ENCODE measurements around the gene NHSL1. TPM values are rescaled to one million over a fixed set of nuclear protein-coding genes. Genes with fewer than 3 reads are reported as not detected.

Gene NHSL1
- polyA plus RNA-seq, 3 donors, result 0.06 to 2.8 (median 0.51) TPM

DNA sequence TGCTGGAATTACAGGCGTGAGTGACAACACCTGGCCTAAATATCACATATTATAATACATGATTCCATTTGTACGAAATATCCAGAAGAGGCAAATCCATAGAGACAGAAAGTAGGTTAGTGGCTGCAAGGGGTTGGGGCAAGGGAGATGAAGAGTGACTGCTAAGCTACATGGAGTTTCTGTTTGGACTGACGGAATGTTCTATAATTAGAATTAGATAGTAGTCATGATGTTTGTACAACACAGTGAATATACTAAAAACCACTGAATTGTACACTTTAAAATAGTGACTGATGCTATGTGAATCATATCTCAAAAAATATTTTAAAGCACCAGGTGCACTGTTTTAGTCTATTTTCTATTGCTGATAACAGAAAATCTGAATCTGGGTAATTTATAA lies 99.0 kb downstream of the NHSL1 start:
- peaks cover 0 to 2% (median 0%) of the 10 kb centered on the region in 3 donors for H3K27me3 Mint-ChIP-seq (ENCODE audit: low read depth in 3 of 3)
- Histone ChIP-seq H3K4me1 (ENCODE audit: control insufficient read depth in 1 of 2, insufficient read depth in 2 of 2, low read length in 2 of 2) (peaks cover 14 to 19% of the 10 kb centered on the region in 2 donors), H3K27ac (ENCODE audit: low read depth in 1 of 2, low read length in 2 of 2) (no peak overlapping the region), H3K36me3 (replicated peaks in 1 of 2; ENCODE audit: control insufficient read depth in 1 of 2, insufficient read depth in 2 of 2, low read length in 2 of 2) (no peaks in the 10 kb centered on the region), H4K20me1 (ENCODE audit: insufficient read depth, low read length) (no peaks in the 10 kb centered on the region), H3K79me2 (ENCODE audit: insufficient read depth, low read length) (peaks cover 25% of the 10 kb centered on the region), H2AFZ (ENCODE audit: insufficient read depth, low read depth, low read length, poor library complexity, severe bottlenecking) (no peak overlapping the region), H3K27me3 (ENCODE audit: control insufficient read depth in 2 of 2, insufficient read depth in 2 of 2, low read length in 2 of 2) (no peaks in the 10 kb centered on the region), H3K9ac (ENCODE audit: insufficient read depth, low read length, poor library complexity, severe bottlenecking) (no peak overlapping the region), H3K4me2 (replicated peaks; ENCODE audit: extremely low read depth, low read length, poor library complexity, severe bottlenecking) (no peak overlapping the region), H3K4me3 (replicated peaks in 1 of 3; ENCODE audit: low read depth in 2 of 3, low read length in 3 of 3) (no peak overlapping the region), H3K9me3 (replicated peaks in 1 of 2; ENCODE audit: control insufficient read depth in 1 of 2, insufficient read depth in 1 of 2, low read length in 2 of 2) (no peaks in the 10 kb centered on the region)
- H3K9me3 Mint-ChIP-seq, result peaks cover 0 to 6% (median 3%) of the 10 kb centered on the region in 7 donors
- no CpG with 5 or more reads among the region's 3 CpGs for WGBS (ENCODE audit: insufficient coverage)
- DNase-seq, result no peak
- no peak overlapping the region for H3K4me3 Mint-ChIP-seq
- H3K27ac Mint-ChIP-seq, result no peak overlapping the region
- TF ChIP-seq, protein P1, sequence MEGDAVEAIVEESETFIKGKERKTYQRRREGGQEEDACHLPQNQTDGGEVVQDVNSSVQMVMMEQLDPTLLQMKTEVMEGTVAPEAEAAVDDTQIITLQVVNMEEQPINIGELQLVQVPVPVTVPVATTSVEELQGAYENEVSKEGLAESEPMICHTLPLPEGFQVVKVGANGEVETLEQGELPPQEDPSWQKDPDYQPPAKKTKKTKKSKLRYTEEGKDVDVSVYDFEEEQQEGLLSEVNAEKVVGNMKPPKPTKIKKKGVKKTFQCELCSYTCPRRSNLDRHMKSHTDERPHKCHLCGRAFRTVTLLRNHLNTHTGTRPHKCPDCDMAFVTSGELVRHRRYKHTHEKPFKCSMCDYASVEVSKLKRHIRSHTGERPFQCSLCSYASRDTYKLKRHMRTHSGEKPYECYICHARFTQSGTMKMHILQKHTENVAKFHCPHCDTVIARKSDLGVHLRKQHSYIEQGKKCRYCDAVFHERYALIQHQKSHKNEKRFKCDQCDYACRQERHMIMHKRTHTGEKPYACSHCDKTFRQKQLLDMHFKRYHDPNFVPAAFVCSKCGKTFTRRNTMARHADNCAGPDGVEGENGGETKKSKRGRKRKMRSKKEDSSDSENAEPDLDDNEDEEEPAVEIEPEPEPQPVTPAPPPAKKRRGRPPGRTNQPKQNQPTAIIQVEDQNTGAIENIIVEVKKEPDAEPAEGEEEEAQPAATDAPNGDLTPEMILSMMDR (IDR thresholded peaks at IDR 0.05), result no peak
- intact Hi-C loops (cut with micrococcal nuclease), result loop anchor here in 1 of 2 donors (10.0 kb wide), 1 partner anchor 374 kb away; the partner anchor contains the start of gene CCDC28A
- peaks cover 1 to 3% of the 10 kb centered on the region in 2 donors for H3K36me3 Mint-ChIP-seq
- H3K4me1 Mint-ChIP-seq, result peaks cover 12% of the 10 kb centered on the region

DNA sequence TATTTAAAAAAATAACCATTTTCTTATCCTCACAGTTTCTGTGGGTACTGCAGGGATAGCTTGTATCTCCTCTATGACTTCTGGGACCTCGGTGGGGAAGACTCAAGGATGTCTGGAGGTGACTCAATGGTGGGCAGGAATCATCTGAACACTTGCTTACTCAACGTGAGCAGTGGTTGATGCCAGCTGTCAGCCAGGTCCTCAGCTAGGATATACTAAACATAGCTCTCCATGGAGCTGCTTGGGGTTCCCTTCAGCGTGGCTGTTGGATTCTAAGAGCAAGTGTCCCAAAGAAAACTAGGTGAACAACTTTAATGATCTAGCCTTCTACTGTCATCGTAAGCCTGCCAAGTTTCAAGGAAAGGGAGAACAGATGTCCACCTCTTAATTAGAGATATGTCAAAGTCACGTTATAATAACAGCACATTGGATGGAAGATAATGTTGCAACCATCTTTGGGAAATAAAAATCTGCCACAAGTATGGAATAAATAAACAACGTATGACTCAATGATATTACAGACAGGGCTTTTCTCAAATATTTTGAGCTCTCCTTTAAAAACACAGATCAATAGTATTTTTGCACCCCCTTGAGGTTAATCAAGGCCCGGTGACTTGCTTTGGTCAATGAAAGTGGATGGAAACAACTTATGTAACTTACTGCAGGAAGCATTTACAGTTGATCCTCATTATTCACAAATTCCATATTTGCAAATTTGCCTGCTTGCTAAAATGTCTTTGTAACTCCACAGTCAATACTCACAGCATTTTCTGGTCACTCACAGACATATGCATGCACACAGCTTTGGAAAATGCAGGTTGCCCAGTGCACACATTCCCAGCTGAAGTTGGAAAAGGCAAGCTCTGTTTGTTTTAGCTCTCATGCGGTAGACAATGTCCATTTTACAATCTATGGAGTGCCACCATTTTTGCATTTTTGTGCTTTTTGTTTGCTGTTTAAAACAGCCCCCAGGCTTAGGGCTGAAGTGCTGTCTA lies 101.9 kb downstream of the NHSL1 start:
- Histone ChIP-seq H3K4me1 (ENCODE audit: control insufficient read depth in 1 of 2, insufficient read depth in 2 of 2, low read length in 2 of 2) (peaks cover 16% of the 10 kb centered on the region in 2 donors), H4K20me1 (ENCODE audit: insufficient read depth, low read length) (no peaks in the 10 kb centered on the region), H3K27ac (ENCODE audit: low read depth in 1 of 2, low read length in 2 of 2) (no peak overlapping the region), H3K4me2 (replicated peaks; ENCODE audit: extremely low read depth, low read length, poor library complexity, severe bottlenecking) (no peak overlapping the region), H3K36me3 (replicated peaks in 1 of 2; ENCODE audit: control insufficient read depth in 1 of 2, insufficient read depth in 2 of 2, low read length in 2 of 2) (no peaks in the 10 kb centered on the region), H3K4me3 (replicated peaks in 1 of 3; ENCODE audit: low read depth in 2 of 3, low read length in 3 of 3) (no peak overlapping the region), H3K9me3 (replicated peaks in 1 of 2; ENCODE audit: control insufficient read depth in 1 of 2, insufficient read depth in 1 of 2, low read length in 2 of 2) (no peaks in the 10 kb centered on the region), H3K27me3 (ENCODE audit: control insufficient read depth in 2 of 2, insufficient read depth in 2 of 2, low read length in 2 of 2) (no peaks in the 10 kb centered on the region), H3K79me2 (ENCODE audit: insufficient read depth, low read length) (no peaks in the 10 kb centered on the region), H3K9ac (ENCODE audit: insufficient read depth, low read length, poor library complexity, severe bottlenecking) (no peak overlapping the region), H2AFZ (ENCODE audit: insufficient read depth, low read depth, low read length, poor library complexity, severe bottlenecking) (no peak overlapping the region)
- Mint-ChIP-seq H3K27ac (no peak overlapping the region), H3K36me3 (peaks cover 0 to 3% of the 10 kb centered on the region in 2 donors), H3K4me3 (no peak overlapping the region), H3K27me3 (ENCODE audit: low read depth in 3 of 3) (peaks cover 0 to 2% (median 0%) of the 10 kb centered on the region in 3 donors), H3K4me1 (peaks cover 17% of the 10 kb centered on the region), H3K9me3 (peaks cover 0 to 6% (median 3%) of the 10 kb centered on the region in 7 donors)
- TF ChIP-seq, protein P1 (IDR thresholded peaks at IDR 0.05), result no peak
- DNase-seq, result no peak
- intact Hi-C loops (cut with micrococcal nuclease), result no loop called here
- 96% methylated on average over 3 of the region's 8 CpGs for WGBS (ENCODE audit: insufficient coverage)
